ENCODE data around the gene RIMS3.
A peak's percentile ranks its signal among the peaks of the same experiment; 100 is the strongest.
"Not testable (repeated sequence)": the region's sequence is repeated elsewhere in the genome, so short reads cannot be mapped to it uniquely, and the experiment has no call there.

The RIMS3 gene

GRCh38 chr1:40704817-40705733 lies 39.6 kb upstream of the RIMS3 start:
- H3K4me1 ChIP-seq (ENCODE audit: control insufficient read depth, insufficient read depth, low read length): peaks cover 20% of the 10 kb centered on the region
- H3K9me3 ChIP-seq (ENCODE audit: control insufficient read depth, insufficient read depth, low read length): no peaks in the 10 kb centered on the region
- H3K4me3 ChIP-seq (ENCODE audit: low read depth, low read length): no peak overlapping the region
- no peaks in the 10 kb centered on the region for H3K27me3 ChIP-seq (ENCODE audit: control insufficient read depth, insufficient read depth, low read length)
- H3K27ac ChIP-seq (ENCODE audit: low read depth, low read length): no peak overlapping the region
- no peaks in the 10 kb centered on the region for H3K36me3 ChIP-seq (ENCODE audit: control insufficient read depth, insufficient read depth, low read length)
- no peak overlapping the region for H3K9ac ChIP-seq (ENCODE audit: low read depth, low read length)

- Histone ChIP-seq H3K4me1 (ENCODE audit: control insufficient read depth, insufficient read depth, low read length) (peaks cover 17% of the 10 kb centered on the region), H3K36me3 (ENCODE audit: control insufficient read depth, insufficient read depth, low read length) (no peaks in the 10 kb centered on the region), H3K9ac (ENCODE audit: low read depth, low read length) (no peak overlapping the region), H3K27ac (ENCODE audit: low read depth, low read length) (no peak overlapping the region), H3K9me3 (ENCODE audit: control insufficient read depth, insufficient read depth, low read length) (no peaks in the 10 kb centered on the region), H3K4me3 (ENCODE audit: low read depth, low read length) (no peak overlapping the region), H3K27me3 (ENCODE audit: control insufficient read depth, insufficient read depth, low read length) (no peaks in the 10 kb centered on the region)
Observed at GRCh38 chr1:40703316-40703715, 37.8 kb upstream of the RIMS3 start.

- not testable (repeated sequence) for H3K27me3 ChIP-seq (ENCODE audit: control insufficient read depth, insufficient read depth, low read length); H3K27ac ChIP-seq (ENCODE audit: low read depth, low read length); H3K9me3 ChIP-seq (ENCODE audit: control insufficient read depth, insufficient read depth, low read length); H3K4me3 ChIP-seq (ENCODE audit: low read depth, low read length); H3K36me3 ChIP-seq (ENCODE audit: control insufficient read depth, insufficient read depth, low read length); H3K9ac ChIP-seq (ENCODE audit: low read depth, low read length)
- H3K4me1 ChIP-seq (ENCODE audit: control insufficient read depth, insufficient read depth, low read length): peaks cover 14% of the 10 kb centered on the region
Observed at GRCh38 chr1:40702810-40703209, 37.3 kb upstream of the RIMS3 start.

DNA sequence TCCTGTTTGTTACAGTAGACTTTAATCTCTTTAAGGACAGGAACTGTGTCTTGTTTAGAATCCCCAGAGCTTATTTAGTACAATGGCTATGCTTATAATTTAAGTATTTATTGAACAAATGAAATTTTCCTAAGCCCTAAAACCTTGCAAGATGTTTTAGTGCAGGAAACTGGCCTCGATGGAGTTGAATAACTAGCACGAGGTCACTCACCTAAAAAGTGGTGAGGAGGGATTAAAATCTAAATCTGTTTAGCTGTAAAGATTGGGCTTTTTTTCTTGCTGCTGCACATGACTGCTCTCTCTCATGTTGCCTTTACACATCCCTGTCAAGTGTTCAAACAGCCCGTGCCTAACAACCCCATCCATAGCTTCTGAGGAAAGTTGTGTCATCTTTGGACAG lies 36.2 kb upstream of the RIMS3 start:
- H3K4me3 ChIP-seq (ENCODE audit: low read depth, low read length): no peak overlapping the region
- no peak overlapping the region for H3K9ac ChIP-seq (ENCODE audit: low read depth, low read length)
- H3K36me3 ChIP-seq (ENCODE audit: control insufficient read depth, insufficient read depth, low read length): no peaks in the 10 kb centered on the region
- no peaks in the 10 kb centered on the region for H3K9me3 ChIP-seq (ENCODE audit: control insufficient read depth, insufficient read depth, low read length)
- H3K27me3 ChIP-seq (ENCODE audit: control insufficient read depth, insufficient read depth, low read length): no peaks in the 10 kb centered on the region
- H3K4me1 ChIP-seq (ENCODE audit: control insufficient read depth, insufficient read depth, low read length): peaks cover 15% of the 10 kb centered on the region
- H3K27ac ChIP-seq (ENCODE audit: low read depth, low read length): no peak overlapping the region

DNA sequence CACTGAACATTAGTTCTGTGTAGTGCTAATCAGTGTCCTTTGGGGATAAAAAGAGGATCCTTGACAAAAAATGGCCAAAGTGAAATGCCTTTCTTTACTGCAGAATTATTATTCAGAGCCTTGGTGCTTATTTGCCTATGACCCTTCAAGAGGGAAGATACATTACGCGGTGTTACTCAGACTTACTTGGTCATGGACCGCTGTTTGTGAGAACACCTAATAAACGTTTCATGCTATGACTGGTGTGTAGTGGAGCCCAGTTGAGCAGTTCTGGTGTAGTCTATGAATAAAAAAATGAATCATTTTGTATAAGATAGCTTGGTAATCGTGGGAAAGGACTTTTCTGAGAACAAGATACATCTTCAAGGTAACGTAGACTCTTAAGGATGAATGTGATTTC lies 34.3 kb upstream of the RIMS3 start:
- Histone ChIP-seq H3K27me3 (ENCODE audit: control insufficient read depth, insufficient read depth, low read length) (no peaks in the 10 kb centered on the region), H3K9ac (ENCODE audit: low read depth, low read length) (no peak overlapping the region), H3K4me3 (ENCODE audit: low read depth, low read length) (no peak overlapping the region), H3K36me3 (ENCODE audit: control insufficient read depth, insufficient read depth, low read length) (no peaks in the 10 kb centered on the region), H3K27ac (ENCODE audit: low read depth, low read length) (no peak overlapping the region), H3K4me1 (ENCODE audit: control insufficient read depth, insufficient read depth, low read length) (peaks cover 17% of the 10 kb centered on the region), H3K9me3 (ENCODE audit: control insufficient read depth, insufficient read depth, low read length) (no peaks in the 10 kb centered on the region)

- no peak overlapping the region for H3K9ac ChIP-seq (ENCODE audit: low read depth, low read length)
Observed at GRCh38 chr1:40697436-40697835, 32.0 kb upstream of the RIMS3 start.

DNA sequence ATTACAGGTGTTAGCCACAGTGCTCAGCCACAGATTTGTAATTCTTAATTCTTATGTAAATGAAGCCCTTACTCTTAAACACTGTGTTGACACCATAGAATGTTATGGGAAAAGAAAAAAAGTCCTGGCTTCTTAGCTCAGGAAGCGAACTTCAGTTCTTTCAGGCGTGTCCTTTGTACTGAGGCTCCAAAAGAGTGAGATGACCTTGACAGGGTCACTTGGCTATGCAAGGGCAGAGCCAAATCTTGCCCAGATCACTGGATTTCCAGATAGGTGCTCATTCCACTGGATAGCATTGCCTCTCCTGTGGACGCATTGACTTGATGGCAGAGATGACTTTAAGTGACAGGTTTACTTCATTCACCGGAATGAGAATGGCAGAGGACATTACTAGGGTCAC lies 30.8 kb upstream of the RIMS3 start:
- H3K27ac ChIP-seq (ENCODE audit: low read depth, low read length): peak overlapping the region; percentile 7
- H3K9me3 ChIP-seq (ENCODE audit: control insufficient read depth, insufficient read depth, low read length): no peaks in the 10 kb centered on the region
- no peak overlapping the region for H3K9ac ChIP-seq (ENCODE audit: low read depth, low read length)
- no peaks in the 10 kb centered on the region for H3K27me3 ChIP-seq (ENCODE audit: control insufficient read depth, insufficient read depth, low read length)
- no peaks in the 10 kb centered on the region for H3K36me3 ChIP-seq (ENCODE audit: control insufficient read depth, insufficient read depth, low read length)
- H3K4me3 ChIP-seq (ENCODE audit: low read depth, low read length): no peak overlapping the region
- H3K4me1 ChIP-seq (ENCODE audit: control insufficient read depth, insufficient read depth, low read length): peaks cover 23% of the 10 kb centered on the region

More at GRCh38 chr1:40697436-40697835, 32.0 kb upstream of the RIMS3 start:
- no peaks in the 10 kb centered on the region for H3K9me3 ChIP-seq (ENCODE audit: control insufficient read depth, insufficient read depth, low read length)
- H3K4me3 ChIP-seq (ENCODE audit: low read depth, low read length): no peak overlapping the region
- no peaks in the 10 kb centered on the region for H3K36me3 ChIP-seq (ENCODE audit: control insufficient read depth, insufficient read depth, low read length)
- no peaks in the 10 kb centered on the region for H3K27me3 ChIP-seq (ENCODE audit: control insufficient read depth, insufficient read depth, low read length)
- H3K4me1 ChIP-seq (ENCODE audit: control insufficient read depth, insufficient read depth, low read length): peaks cover 23% of the 10 kb centered on the region
- H3K27ac ChIP-seq (ENCODE audit: low read depth, low read length): no peak overlapping the region

DNA sequence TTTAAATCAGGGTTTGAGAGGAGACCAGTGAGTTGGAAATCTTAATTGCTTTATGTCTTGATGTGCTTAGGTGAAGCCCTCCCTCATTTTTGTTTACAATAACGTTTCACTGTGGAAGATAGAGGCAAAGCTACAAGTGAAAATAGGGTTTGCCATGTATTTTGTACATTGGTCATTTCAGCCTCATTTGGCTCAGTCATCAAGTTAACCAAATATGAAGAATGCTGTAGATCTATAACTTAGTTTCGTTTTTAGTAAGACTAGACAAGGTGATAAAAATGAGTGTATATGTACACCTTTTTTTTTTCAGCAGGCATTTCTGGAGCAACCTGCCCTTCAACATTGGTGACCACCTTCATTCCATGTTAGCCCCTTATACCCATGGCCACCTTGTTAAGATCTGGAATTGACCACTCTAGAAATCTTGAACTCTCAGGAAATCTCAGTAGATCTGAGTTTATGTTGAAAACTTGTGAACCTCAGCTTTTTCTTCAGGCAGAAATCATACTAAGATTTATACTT lies 28.9 kb upstream of the RIMS3 start:
- Histone ChIP-seq H3K9me3 (ENCODE audit: control insufficient read depth, insufficient read depth, low read length) (no peaks in the 10 kb centered on the region), H3K4me3 (ENCODE audit: low read depth, low read length) (no peak overlapping the region), H3K4me1 (ENCODE audit: control insufficient read depth, insufficient read depth, low read length) (peaks cover 30% of the 10 kb centered on the region), H3K9ac (ENCODE audit: low read depth, low read length) (no peak overlapping the region), H3K27me3 (ENCODE audit: control insufficient read depth, insufficient read depth, low read length) (no peaks in the 10 kb centered on the region), H3K36me3 (ENCODE audit: control insufficient read depth, insufficient read depth, low read length) (0 out of 2 replicates have a peak, but pooled peaks cover 3% of the 10 kb centered on the region), H3K27ac (ENCODE audit: low read depth, low read length) (no peak overlapping the region)

DNA sequence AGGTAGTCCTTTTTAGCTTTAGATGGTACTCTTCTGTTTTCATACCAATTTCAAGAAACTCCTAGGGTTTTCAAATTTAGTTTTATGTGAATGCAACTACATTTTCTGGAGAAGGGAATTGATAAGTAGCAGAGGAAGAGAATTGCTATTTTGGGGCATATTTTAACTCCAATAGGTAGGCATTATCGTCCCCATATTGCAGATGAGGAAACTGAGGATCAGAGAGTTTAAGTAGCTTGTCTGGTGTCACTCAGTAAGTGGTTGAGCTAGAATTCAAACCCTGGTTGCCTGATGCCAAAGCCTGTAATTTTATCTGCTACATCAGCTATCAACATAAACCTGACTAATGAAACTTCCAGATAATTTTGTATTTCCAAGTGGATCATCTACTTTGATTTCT lies 27.9 kb upstream of the RIMS3 start:
- Histone ChIP-seq H3K27me3 (ENCODE audit: control insufficient read depth, insufficient read depth, low read length) (no peaks in the 10 kb centered on the region), H3K27ac (ENCODE audit: low read depth, low read length) (no peak overlapping the region), H3K9ac (ENCODE audit: low read depth, low read length) (no peak overlapping the region), H3K9me3 (ENCODE audit: control insufficient read depth, insufficient read depth, low read length) (no peaks in the 10 kb centered on the region), H3K4me3 (ENCODE audit: low read depth, low read length) (no peak overlapping the region), H3K36me3 (ENCODE audit: control insufficient read depth, insufficient read depth, low read length) (0 out of 2 replicates have a peak, but pooled peaks cover 3% of the 10 kb centered on the region), H3K4me1 (ENCODE audit: control insufficient read depth, insufficient read depth, low read length) (peaks cover 30% of the 10 kb centered on the region)

GRCh38 chr1:40692429-40692895 lies 27.0 kb upstream of the RIMS3 start:
- 0 out of 2 replicates have a peak, but pooled peaks cover 3% of the 10 kb centered on the region for H3K36me3 ChIP-seq (ENCODE audit: control insufficient read depth, insufficient read depth, low read length)
- H3K27ac ChIP-seq (ENCODE audit: low read depth, low read length): peak overlapping the region; percentile 100
- no peaks in the 10 kb centered on the region for H3K9me3 ChIP-seq (ENCODE audit: control insufficient read depth, insufficient read depth, low read length)
- H3K27me3 ChIP-seq (ENCODE audit: control insufficient read depth, insufficient read depth, low read length): no peaks in the 10 kb centered on the region
- peaks cover 30% of the 10 kb centered on the region for H3K4me1 ChIP-seq (ENCODE audit: control insufficient read depth, insufficient read depth, low read length)
- peak overlapping the region; percentile 100 for H3K9ac ChIP-seq (ENCODE audit: low read depth, low read length)
- peak overlapping the region; percentile 67 for H3K4me3 ChIP-seq (ENCODE audit: low read depth, low read length)
